Measurements from ENCODE around the gene MARCHF3.

- TF ChIP-seq POLR2AphosphoS5 (IDR thresholded peaks at IDR 0.05) (no peak), CTCF (IDR thresholded peaks at IDR 0.05) (no peak), EP300 (IDR thresholded peaks at IDR 0.05) (no peak), POLR2A (IDR thresholded peaks at IDR 0.05) (no peak)
Observed at GRCh38 chr5:126854526-126855110, 175.7 kb downstream of the MARCHF3 start.
